OCI-LY1 (cell line): Measurements from ENCODE around the gene FAU.

Source experiments
- CTCF ChIP-seq: fragments of 200-600 bp; sonication (generic), shearing (Covaris generic); IDR thresholded peaks from 2 replicates; pipeline ENCODE4 v1.5.1; 2017; ENCODE audit warnings: mild to moderate bottlenecking, antibody characterized with exemption, low read length, moderate library complexity, mixed read lengths
- EZH2 ChIP-seq: fragments of 200-600 bp; sonication (generic), shearing (Covaris generic); IDR thresholded peaks from 2 replicates; pipeline ENCODE4 v1.8.0; 2017; ENCODE audit warnings: borderline replicate concordance, mixed run types, mild to moderate bottlenecking, antibody characterized with exemption, low read length, moderate library complexity, mixed read lengths

GRCh38 chr11:65113839-65114238 lies 8.1 kb downstream of the FAU start:
- TF ChIP-seq CTCF (no peak), EZH2 (no peak)
